CD14-positive monocyte (primary cell): ENCODE measurements around the gene KLHDC2. TPM values are rescaled to one million over a fixed set of nuclear protein-coding genes. Genes with fewer than 3 reads are reported as not detected.

Source experiments
- DNase-seq, 3 donors: peaks; one replicate each; pipeline ENCODE4 v3.0.0-alpha.2; 2011 to 2022
- H2AFZ ChIP-seq: 2 replicates; pipeline ENCODE4 v1.6.0; 2012; ENCODE audit warnings: mild to moderate bottlenecking, low read depth, low read length, inconsistent platforms; ENCODE audit not compliant: insufficient read depth, poor library complexity, severe bottlenecking
- H3K27ac ChIP-seq, 2 donors: 1 replicate in 1 of 2; 2 replicates in 1 of 2; pipeline ENCODE4 v1.5.1; 2012 to 2013; ENCODE audit warnings: low read length in 2 of 2, control low read depth in 1 of 2, inconsistent platforms in 1 of 2, low read depth in 1 of 2, mild to moderate bottlenecking in 1 of 2
- H3K27me3 ChIP-seq, 2 donors: one replicate each; pipeline versions ENCODE4 v1.6.0 to v1.6.1; 2011 to 2013; ENCODE audit warnings: low read length in 2 of 2; ENCODE audit not compliant: control insufficient read depth in 2 of 2, insufficient read depth in 2 of 2
- H3K36me3 ChIP-seq, 2 donors: replicated peaks in 1 of 2; 1 replicate in 1 of 2; 2 replicates in 1 of 2; pipeline versions ENCODE4 v1.5.1 to v1.6.1; 2012 to 2013; ENCODE audit warnings: low read length in 2 of 2, control low read depth in 1 of 2, inconsistent platforms in 1 of 2, mild to moderate bottlenecking in 1 of 2; ENCODE audit not compliant: insufficient read depth in 2 of 2, control insufficient read depth in 1 of 2
- H3K4me1 ChIP-seq, 2 donors: 1 replicate in 1 of 2; 2 replicates in 1 of 2; pipeline versions ENCODE4 v1.5.1 to v1.6.1; 2012 to 2013; ENCODE audit warnings: low read length in 2 of 2, control low read depth in 1 of 2, inconsistent platforms in 1 of 2, mild to moderate bottlenecking in 1 of 2, moderate library complexity in 1 of 2; ENCODE audit not compliant: insufficient read depth in 2 of 2, control insufficient read depth in 1 of 2
- H3K4me2 ChIP-seq: replicated peaks from 2 replicates; pipeline ENCODE3; 2012; ENCODE audit warnings: low read length, moderate library complexity, mild to moderate bottlenecking; ENCODE audit not compliant: poor library complexity, severe bottlenecking; ENCODE audit errors: extremely low read depth
- H3K4me3 ChIP-seq, 3 experiments: fragments of 200-600 bp in 1 of 3; sonication (generic) in 1 of 3; replicated peaks in 1 of 3; 1 replicate in 2 of 3; 2 replicates in 1 of 3; pipeline ENCODE4 v1.5.1; 2011 to 2013; ENCODE audit warnings: low read length in 3 of 3, mild to moderate bottlenecking in 3 of 3, control low read depth in 2 of 3, low read depth in 2 of 3, inconsistent platforms in 1 of 3, moderate library complexity in 1 of 3
- H3K79me2 ChIP-seq: 2 replicates; pipeline ENCODE4 v1.6.0; 2012; ENCODE audit warnings: mild to moderate bottlenecking, control low read depth, inconsistent platforms, low read length, moderate library complexity; ENCODE audit not compliant: insufficient read depth
- H3K9ac ChIP-seq: 2 replicates; pipeline ENCODE4 v1.6.0; 2017; ENCODE audit warnings: low read length, mild to moderate bottlenecking; ENCODE audit not compliant: insufficient read depth, poor library complexity, severe bottlenecking
- H3K9me3 ChIP-seq, 2 donors: replicated peaks in 1 of 2; 1 replicate in 1 of 2; 2 replicates in 1 of 2; pipeline versions ENCODE4 v1.5.1 to v1.6.1; 2012 to 2013; ENCODE audit warnings: low read length in 2 of 2, control low read depth in 1 of 2; ENCODE audit not compliant: control insufficient read depth in 1 of 2, insufficient read depth in 1 of 2
- H4K20me1 ChIP-seq: 2 replicates; pipeline ENCODE4 v1.6.0; 2012; ENCODE audit warnings: mild to moderate bottlenecking, low read length, control low read depth, moderate library complexity; ENCODE audit not compliant: insufficient read depth
- H3K27ac Mint-ChIP-seq, 7 donors: one replicate each; pipeline ENCODE4 v1.8.0; 2020; ENCODE audit warnings: mild to moderate bottlenecking in 7 of 7, mixed read lengths in 7 of 7, moderate library complexity in 6 of 7, inconsistent platforms in 2 of 7
- H3K27me3 Mint-ChIP-seq, 3 donors: one replicate each; pipeline ENCODE4 v1.8.0; 2021 to 2022; ENCODE audit warnings: low read depth in 3 of 3, mild to moderate bottlenecking in 3 of 3, mixed read lengths in 3 of 3, moderate library complexity in 3 of 3, inconsistent platforms in 1 of 3
- H3K36me3 Mint-ChIP-seq, 2 donors: one replicate each; pipeline ENCODE4 v1.8.0; 2020; ENCODE audit warnings: mixed read lengths in 2 of 2, inconsistent platforms in 1 of 2, mild to moderate bottlenecking in 1 of 2
- H3K4me1 Mint-ChIP-seq: one replicate; pipeline ENCODE4 v1.8.0; 2020; ENCODE audit warnings: mild to moderate bottlenecking, mixed read lengths
- H3K4me3 Mint-ChIP-seq, 2 donors: one replicate each; pipeline ENCODE4 v1.8.0; 2020; ENCODE audit warnings: mild to moderate bottlenecking in 2 of 2, mixed read lengths in 2 of 2, moderate library complexity in 1 of 2
- H3K9me3 Mint-ChIP-seq, 7 donors: one replicate each; pipeline ENCODE4 v1.8.0; 2020 to 2022; ENCODE audit warnings: mixed read lengths in 7 of 7, mild to moderate bottlenecking in 6 of 7, moderate library complexity in 6 of 7, inconsistent platforms in 2 of 7
- WGBS: methylation state at CpG from one replicate; pipeline ENCODE4 v1.1.5; 2013; ENCODE audit warnings: missing lambda C conversion rate; ENCODE audit not compliant: insufficient coverage; 5-methylcytosine and 5-hydroxymethylcytosine counted together
- intact Hi-C, 2 donors: fragments of 100-400 bp; cut with micrococcal nuclease; formaldehyde crosslinking; loops; one replicate each; pipeline versions ENCODE4 v1.15.0 to v1.15.1; 2023
- polyA plus RNA-seq, 3 donors: library from polyadenylated mRNA; depleted of rRNA in 1 of 3; unstranded in 2 of 3; stranded (reverse) in 1 of 3; fragments of 300-500 nt in 2 of 3; fragments of >200 nt in 1 of 3; fragmentation: Illumina TruSeq in 2 of 3; gene quantifications; 1 replicate in 2 of 3; 2 replicates in 1 of 3; pipeline ENCODE4 v1.2.3, GENCODE V29; 2012 to 2021
- TF ChIP-seq, protein P1 (sequence below): fragments of 200-600 bp; IDR thresholded peaks from one replicate; pipeline ENCODE4 v1.8.0; 2022; ENCODE audit warnings: antibody characterized with exemption, mild to moderate bottlenecking

Gene KLHDC2
- polyA plus RNA-seq, 3 donors: 27.3 to 45.9 (median 43.1) TPM

DNA sequence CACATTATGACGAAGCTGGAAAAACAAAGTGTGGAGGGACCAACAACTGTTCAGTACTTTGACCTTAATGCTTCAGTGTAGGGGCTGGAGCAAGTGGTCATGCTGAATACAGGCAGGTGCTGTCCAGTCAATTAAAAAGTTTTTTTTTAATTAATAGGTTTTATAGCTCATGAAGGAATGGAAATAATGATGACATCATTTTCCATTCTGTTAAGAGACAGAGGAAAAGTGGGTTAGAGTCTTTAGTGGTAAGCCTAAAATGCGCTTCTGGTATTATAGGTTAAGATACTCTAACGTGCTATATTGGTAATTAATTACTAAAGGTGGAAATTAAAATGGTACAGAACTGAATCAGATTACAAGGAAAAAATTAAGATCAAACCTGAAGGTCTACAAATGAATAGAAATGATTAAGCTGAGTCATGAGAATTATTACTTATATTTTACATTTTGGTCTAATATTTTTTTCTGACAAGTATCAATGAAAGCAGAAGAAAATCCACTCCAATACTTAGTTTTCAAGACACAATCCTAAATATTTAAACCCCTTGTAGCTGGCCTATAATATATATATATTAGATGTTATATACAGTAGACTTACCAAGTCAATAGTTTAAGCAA, 15.6 kb downstream of the KLHDC2 start:
- Mint-ChIP-seq H3K27me3 (no peaks in the 10 kb centered on the region), H3K27ac (no peak overlapping the region), H3K9me3 (peaks cover 0 to 1% (median 0%) of the 10 kb centered on the region in 7 donors), H3K4me1 (no peaks in the 10 kb centered on the region), H3K4me3 (no peak overlapping the region), H3K36me3 (peaks cover 81 to 92% of the 10 kb centered on the region in 2 donors)
- no peak for DNase-seq
- 100% methylated on average over 1 of the region's 3 CpGs for WGBS
- H3K9me3 ChIP-seq: no peaks in the 10 kb centered on the region
- no peaks in the 10 kb centered on the region for H3K4me1 ChIP-seq
- no peaks in the 10 kb centered on the region for H3K27me3 ChIP-seq
- H3K27ac ChIP-seq: no peak overlapping the region
- no peaks in the 10 kb centered on the region for H3K79me2 ChIP-seq
- TF ChIP-seq, protein P1, sequence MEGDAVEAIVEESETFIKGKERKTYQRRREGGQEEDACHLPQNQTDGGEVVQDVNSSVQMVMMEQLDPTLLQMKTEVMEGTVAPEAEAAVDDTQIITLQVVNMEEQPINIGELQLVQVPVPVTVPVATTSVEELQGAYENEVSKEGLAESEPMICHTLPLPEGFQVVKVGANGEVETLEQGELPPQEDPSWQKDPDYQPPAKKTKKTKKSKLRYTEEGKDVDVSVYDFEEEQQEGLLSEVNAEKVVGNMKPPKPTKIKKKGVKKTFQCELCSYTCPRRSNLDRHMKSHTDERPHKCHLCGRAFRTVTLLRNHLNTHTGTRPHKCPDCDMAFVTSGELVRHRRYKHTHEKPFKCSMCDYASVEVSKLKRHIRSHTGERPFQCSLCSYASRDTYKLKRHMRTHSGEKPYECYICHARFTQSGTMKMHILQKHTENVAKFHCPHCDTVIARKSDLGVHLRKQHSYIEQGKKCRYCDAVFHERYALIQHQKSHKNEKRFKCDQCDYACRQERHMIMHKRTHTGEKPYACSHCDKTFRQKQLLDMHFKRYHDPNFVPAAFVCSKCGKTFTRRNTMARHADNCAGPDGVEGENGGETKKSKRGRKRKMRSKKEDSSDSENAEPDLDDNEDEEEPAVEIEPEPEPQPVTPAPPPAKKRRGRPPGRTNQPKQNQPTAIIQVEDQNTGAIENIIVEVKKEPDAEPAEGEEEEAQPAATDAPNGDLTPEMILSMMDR: no peak
- no peak overlapping the region for H3K4me2 ChIP-seq
- no peaks in the 10 kb centered on the region for H4K20me1 ChIP-seq
- no peak overlapping the region for H3K9ac ChIP-seq
- intact Hi-C loops: no loop called here
- H3K36me3 ChIP-seq: peaks cover 98 to 100% of the 10 kb centered on the region in 2 donors
- no peak overlapping the region for H2AFZ ChIP-seq
- H3K4me3 ChIP-seq: no peak overlapping the region

- TF ChIP-seq, protein P1: no peak
- H4K20me1 ChIP-seq: no peaks in the 10 kb centered on the region
- Mint-ChIP-seq H3K27ac (no peak overlapping the region), H3K4me3 (no peak overlapping the region), H3K9me3 (peaks cover 0 to 1% (median 0%) of the 10 kb centered on the region in 7 donors), H3K4me1 (no peaks in the 10 kb centered on the region), H3K36me3 (peaks cover 80 to 93% of the 10 kb centered on the region in 2 donors), H3K27me3 (no peaks in the 10 kb centered on the region)
- H2AFZ ChIP-seq: no peak overlapping the region
- no peak overlapping the region for H3K4me3 ChIP-seq
- H3K4me1 ChIP-seq: no peaks in the 10 kb centered on the region
- WGBS: no CpG with 5 or more reads among the region's 2 CpGs
- peaks cover 100% of the 10 kb centered on the region in 2 donors for H3K36me3 ChIP-seq
- H3K9ac ChIP-seq: no peak overlapping the region
- no peak overlapping the region for H3K27ac ChIP-seq
- H3K4me2 ChIP-seq: no peak overlapping the region
- no peaks in the 10 kb centered on the region for H3K9me3 ChIP-seq
- intact Hi-C loops: no loop called here
- H3K79me2 ChIP-seq: no peaks in the 10 kb centered on the region
- DNase-seq: no peak
- no peaks in the 10 kb centered on the region for H3K27me3 ChIP-seq
These were observed 18.4 kb downstream of the KLHDC2 start for GRCh38 chr14:49786315-49786714.
